HepG2 (cell line): Measurements from ENCODE around the gene ALDH1L2.

Experiments used
- NFIC ChIP-seq: IDR thresholded peaks from 2 replicates; pipeline ENCODE4 v1.6.1; 2012; ENCODE audit warnings: mild to moderate bottlenecking, low read length, inconsistent platforms
- PRPF4 ChIP-seq: fragments of 200-400 bp; formaldehyde crosslinking; IDR thresholded peaks from 2 replicates; pipeline ENCODE4 v1.6.1; 2016; ENCODE audit warnings: low read length, low read depth; ENCODE audit not compliant: poor library complexity, severe bottlenecking
- ZFP36 ChIP-seq: fragments of 150-350 bp; IDR thresholded peaks from 2 replicates; pipeline ENCODE4 v1.6.1; 2018; ENCODE audit warnings: borderline replicate concordance, low read length, low read depth; ENCODE audit not compliant: partially characterized antibody

DNA sequence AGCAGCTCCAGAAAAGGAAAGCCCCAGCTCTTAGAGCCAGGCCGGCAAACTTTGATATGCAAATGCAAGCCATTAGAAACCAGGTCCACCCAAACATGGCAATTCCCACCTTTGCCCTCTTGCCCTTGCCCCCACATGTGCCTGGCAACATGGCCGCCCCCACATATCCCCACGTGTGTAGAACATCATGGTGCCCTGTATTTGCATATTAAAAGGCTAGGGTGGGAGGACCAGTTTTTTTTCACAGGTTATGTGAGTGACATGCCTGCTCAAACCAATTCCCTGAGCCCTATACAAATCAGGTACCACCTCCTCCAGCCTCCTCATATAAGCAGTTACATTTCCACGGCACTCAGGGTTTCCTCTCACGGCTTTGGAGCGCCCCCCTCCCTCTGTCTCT lies 6.1 kb upstream of the ALDH1L2 start:
- TF ChIP-seq PRPF4 (no peak), NFIC (no peak), ZFP36 (no peak)
